ENCODE measurements around the gene CA12.
A peak's percentile ranks its signal among the peaks of the same experiment; 100 is the strongest.

The CA12 gene

DNA sequence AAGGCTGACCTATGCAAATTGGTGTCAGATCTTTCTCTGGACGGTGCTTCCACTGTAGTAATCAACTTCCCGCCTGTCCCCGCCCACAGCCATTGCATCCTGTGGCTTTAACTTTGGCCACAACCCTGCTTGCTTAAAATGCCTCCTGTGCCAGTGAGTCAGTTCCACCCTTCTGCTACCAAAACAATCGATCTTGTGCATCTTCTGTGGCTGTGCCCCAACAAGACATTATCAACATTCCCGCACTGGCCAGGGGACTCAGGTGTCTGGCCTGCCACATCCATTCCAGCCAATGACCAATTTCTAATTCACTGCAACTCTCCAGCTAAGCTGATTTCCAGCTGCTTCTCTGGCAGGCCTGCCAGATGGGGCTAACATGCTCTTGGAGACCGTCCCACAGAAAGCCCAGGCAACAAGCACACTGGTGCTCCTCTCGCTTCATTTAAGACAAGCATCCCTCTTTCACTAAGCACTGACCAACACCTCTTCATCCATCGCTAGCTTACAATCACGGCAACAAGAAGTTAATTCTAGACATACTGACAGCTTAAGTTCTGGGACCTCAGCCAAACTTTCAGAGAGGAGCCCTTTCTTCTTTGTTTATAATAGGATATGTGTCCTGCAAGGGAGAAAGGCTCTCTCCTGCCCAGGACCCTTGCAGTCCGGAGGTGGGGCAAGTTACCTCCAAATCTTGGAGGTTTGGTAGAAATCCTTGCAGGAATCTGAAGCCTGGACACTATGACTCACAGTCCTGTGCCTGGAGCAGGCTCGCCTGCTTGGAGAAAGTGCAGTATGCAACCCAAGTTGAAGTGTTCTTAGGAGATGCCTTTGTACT lies 6.7 kb downstream of the CA12 start:
- DNase-seq, result peak in 1 of 2 donors; percentile 30

GRCh38 chr15:63373866-63374548 lies 7.6 kb downstream of the CA12 start:
- DNase-seq, result no peak

- DNase-seq, result no peak
These were observed 8.3 kb downstream of the CA12 start for GRCh38 chr15:63373330-63373729.

DNA sequence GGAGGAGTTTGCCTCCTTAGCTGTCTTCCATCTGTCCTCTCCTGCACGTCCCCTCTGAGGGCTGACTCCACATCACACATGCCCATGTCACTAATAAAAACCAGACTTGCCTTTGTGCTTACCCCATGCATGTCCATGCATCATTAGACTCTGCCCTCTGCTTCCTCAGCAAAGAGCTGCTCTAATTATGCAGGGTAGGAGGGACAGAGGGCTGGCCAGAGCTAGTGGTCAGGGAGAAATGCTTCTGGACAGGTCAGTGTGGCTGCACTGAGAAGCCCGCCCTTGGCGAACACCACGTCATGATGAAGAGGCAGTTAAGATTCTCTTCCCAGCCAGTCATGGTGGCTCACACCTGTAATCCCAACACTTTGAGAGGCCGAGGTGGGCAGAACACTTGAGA lies 8.9 kb downstream of the CA12 start:
- no peak for DNase-seq

DNA sequence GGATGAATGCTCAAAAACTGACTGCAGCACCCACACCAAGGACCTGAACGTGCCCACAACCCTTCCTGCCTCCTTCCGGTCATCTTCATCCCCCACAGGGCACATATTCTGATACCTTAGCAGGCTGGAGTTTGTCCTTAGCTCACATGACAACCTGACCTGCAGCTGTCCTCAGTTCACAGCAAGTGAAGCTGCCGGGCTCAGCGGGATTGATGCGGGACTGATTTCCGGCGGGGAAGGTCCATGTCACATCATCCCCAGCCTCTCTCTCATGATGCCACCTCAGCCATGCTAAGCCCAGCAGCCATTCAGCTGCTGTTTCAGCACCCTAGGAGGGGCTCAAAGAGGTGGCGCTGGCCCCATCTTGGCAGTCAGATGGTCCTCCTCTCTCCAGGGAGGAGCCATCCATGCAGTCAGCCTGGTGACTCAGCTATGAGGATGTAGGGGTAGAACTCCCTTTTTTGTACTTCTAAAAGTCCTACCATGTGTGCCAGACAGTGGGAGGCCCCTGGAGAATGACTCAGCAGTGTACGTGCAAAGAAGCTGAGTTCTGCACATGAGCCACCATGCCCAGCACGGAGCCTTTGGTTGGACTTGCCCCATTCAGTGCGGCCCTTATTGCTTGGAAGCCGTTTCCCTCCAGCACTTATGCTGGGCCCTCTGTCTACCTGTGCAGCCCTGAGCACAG lies 9.5 kb downstream of the CA12 start:
- DNase-seq, result peak in 1 of 2 donors; percentile 5

- DNase-seq, result no peak
These were observed 10.2 kb downstream of the CA12 start for GRCh38 chr15:63371297-63371918.

GRCh38 chr15:63370764-63371163 lies 10.9 kb downstream of the CA12 start:
- no peak for DNase-seq

GRCh38 chr15:63369781-63370180 lies 11.9 kb downstream of the CA12 start:
- DNase-seq, result no peak

- no peak for DNase-seq
These were observed 12.3 kb downstream of the CA12 start for GRCh38 chr15:63369296-63369695.

DNA sequence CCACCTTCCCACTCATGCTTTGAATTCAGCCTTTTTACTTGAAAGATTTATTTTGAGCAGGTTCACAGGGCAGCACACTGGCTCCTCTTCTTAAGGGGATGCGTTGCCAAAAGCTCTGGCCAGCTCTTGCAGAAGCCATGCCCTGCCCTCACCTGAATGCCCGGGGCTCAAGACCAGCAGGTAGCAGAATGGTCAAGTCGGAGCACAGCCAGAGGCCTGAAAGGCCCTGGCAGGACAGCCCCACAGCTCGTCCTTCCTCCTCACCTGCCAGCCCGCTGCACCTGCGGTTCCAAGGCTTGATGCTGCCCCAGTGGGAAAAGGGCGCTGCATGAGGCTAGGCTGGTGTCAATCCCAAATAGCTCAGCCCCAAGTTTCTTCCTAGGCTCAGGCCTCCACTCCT lies 13.1 kb downstream of the CA12 start:
- no peak for DNase-seq

DNA sequence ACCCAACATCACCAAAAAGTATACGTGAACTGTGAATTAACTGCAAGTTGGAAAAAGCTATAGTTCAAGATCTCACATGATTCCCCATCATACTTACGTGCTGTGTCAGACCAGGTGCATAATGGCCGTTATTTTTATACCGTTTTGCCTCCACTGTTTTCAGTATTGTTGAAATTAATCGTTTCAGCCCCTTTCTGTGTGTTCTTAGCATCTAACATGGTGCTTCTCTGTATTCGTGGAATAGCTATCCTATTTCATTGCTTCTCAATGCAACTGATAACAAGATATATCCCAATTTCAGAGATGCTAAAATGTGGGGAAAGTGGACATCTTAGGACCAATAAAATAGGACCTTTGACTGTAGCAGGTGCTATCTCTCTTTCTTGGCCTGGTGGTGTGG lies 13.7 kb downstream of the CA12 start:
- no peak for DNase-seq

DNA sequence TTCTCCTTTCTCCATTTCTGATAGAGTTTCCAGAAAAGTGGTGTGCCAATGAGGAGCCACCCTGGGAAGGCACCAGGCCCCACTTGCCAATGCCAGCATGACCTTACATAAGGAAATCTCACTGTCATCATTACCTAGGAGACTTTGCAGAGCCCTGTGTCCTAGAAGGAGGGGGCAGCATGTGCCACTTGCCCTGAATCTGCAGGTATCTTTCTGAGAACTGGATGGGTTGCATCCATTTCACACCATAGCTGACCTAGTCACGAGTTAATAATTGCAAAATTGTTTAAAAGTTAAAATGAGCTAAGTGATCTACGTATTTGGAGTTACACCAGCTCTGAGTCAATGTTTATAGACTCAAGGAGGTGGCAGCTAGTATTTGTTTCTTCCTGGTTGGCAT lies 14.3 kb downstream of the CA12 start:
- no peak for DNase-seq

DNA sequence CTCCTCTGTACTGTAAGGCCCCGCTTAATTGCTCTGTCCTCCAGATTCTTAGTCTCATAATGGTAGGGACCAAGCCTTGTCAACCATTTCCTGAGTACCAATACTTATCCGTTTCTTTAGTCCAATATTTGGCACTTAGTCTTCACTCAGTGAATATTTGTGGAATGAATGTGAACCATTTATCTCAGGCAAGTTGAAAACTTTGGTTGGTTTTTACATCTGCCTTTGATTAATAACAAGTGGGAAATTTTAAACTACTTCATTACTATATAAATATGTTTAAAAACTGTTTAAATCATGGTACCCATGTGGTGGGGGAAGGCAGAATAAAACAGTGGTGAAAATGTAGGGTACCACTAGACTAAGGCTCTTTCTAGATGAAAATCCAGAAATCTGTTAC lies 15.2 kb downstream of the CA12 start:
- no peak for DNase-seq

GRCh38 chr15:63365273-63365680 lies 16.4 kb downstream of the CA12 start:
- DNase-seq, result no peak

DNA sequence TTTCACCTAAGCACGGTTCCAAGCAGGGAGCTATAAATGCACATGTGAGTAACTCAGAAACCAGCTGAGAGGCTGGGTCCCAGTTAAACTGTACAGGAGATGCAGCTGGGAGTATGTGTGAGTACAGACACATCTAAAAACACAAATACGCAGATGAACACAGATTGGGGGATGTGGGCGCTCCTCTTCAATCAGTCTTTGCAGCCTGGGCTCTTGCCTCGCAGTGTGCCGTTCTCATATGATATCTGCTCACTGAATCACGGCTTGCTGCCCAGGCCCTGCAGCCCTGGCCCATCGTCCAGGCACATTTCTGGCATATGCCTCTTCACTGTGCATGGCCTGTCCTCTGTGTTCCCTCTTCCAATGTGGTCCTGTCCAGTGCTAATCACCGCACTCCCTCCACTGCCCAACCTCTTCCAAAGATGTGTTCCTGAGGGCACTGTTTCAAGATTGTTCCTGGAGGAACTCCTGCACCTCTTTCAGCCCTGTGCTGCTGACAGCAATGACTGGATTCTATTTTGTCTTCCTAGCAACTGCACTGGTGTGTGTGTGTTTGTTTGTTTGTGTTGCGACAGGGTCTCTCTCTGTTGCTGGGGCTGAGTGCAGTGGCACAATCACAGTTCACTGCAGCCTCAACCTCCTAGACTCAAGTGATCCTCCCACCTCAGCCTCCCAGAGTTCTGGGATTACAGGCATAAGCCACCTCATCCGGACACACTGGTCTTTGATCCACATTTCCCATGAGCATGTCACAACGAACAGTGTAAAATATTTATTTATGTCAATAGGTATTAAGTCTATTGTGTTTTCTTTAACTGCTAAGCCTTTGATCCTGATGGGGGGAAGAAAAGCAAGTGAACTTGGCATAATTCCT lies 17.0 kb downstream of the CA12 start:
- no peak for DNase-seq

- DNase-seq, result no peak
These were observed 18.4 kb downstream of the CA12 start for GRCh38 chr15:63363292-63363691.

DNA sequence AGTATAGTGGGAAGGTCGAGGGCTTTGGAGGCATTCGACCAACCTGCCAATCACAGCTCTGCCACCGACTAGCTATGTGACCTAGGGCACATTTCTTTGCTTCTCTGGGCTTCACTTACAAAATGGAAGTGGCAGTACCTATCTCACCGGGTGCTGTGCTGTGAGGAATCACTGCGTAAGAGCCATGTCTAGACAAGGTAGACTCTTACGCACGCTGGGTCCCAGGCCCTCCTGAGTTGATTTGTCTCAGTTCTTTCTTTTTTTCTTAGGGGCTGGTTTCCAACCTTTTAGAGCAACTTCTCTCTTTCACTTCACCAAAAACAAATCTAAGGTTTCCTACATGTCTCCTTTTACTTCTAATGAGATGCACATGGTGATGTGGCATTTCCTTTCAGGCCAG lies 18.8 kb downstream of the CA12 start:
- no peak for DNase-seq

DNA sequence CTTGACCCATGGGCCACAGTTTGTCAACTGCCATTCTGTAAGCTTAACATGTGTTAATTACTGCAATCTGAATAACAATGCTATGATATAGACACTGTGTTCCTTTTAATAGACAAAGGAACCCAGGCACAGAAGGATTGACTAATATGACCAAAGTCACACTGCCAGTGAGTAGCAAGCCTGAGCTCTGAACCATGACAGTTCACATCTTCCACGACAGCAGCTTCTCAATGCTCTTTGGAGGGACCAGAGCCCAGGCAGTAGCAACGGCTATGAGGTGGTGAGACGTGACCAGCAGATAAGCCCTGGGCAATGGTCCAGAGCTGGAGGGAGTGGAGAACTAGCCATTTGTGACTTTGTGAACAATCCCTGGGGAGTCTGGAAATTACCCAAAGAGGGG lies 19.4 kb downstream of the CA12 start:
- DNase-seq, result no peak

DNA sequence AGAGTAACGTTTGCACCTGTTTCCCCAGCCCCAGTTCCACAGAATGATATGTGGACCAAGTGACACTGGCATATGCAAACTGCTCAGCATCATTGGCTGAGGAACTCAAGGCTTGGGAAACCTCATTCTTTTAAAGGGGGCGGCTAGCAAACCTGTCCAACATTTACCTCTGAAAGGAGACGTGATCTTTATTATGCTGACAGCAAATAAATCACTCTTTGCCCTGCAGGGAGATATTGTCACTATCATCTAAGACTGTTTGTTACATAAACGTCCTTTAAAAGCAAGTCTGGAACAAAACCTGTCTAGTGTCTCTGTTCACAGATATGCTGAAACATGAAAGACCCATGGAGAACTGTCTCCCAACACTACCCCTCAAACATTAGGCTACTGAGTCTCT lies 21.5 kb downstream of the CA12 start:
- DNase-seq, result no peak

DNA sequence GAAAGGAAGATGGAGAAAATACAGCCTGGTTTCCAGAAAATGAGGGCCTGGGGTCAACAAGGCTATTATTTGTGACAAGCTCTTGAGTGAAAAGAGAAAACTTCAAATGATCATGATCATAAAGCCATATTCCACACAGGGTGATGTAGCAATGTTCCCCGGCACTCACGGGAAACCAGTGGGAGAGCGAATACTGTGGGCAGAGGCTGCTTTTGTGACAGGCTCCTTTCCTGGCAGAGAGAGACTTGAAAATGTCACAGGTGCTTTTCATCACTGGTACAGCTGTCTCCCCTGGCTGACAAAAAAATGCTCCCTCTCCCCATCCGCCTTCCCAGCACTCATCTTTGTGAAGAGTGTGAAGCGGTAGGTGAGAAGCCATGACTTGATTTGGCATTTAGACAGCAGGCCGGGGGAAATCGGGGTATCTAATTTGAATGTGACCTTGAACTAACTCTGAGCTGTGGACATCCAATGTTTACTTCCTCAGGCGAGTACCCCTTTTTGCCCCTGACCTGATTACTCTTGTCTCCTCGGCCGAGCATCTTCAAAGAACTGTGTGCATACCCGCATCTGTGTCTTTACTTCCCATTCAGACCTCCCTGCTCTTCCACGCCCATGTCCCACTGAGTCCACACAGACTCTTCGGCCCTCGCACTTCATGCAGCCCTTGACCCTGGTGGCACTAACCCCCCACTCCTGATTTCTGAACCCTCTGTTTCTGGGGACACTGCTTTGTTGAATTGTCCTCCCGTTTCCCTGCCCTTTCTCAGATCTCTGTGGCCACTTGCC lies 23.2 kb downstream of the CA12 start:
- no peak for DNase-seq

GRCh38 chr15:63357731-63358130 lies 23.9 kb downstream of the CA12 start:
- DNase-seq, result no peak

GRCh38 chr15:63357061-63357460 lies 24.6 kb downstream of the CA12 start:
- no peak for DNase-seq
